ENCODE results near the gene NFE2L2.

DNA sequence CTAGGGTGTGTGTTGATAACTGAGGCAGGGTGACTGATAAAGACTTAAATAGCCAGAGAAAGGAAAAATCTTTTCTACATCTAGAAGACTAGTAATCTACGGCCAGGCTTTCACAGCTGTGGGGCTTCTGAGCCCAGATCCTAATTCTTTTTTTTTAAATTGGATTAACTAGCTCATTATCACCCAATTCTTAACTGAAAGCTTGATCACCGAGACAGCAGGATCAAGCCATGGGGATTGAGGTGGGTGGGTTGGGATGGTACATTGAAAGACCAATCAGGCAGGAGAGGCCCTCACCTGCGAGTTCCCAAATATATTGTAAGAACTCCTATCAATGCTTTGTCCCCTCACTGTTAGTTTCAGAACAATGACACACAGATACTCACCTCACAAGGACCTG is 20.0 kb upstream of the NFE2L2 start:
- TF ChIP-seq, protein P1, sequence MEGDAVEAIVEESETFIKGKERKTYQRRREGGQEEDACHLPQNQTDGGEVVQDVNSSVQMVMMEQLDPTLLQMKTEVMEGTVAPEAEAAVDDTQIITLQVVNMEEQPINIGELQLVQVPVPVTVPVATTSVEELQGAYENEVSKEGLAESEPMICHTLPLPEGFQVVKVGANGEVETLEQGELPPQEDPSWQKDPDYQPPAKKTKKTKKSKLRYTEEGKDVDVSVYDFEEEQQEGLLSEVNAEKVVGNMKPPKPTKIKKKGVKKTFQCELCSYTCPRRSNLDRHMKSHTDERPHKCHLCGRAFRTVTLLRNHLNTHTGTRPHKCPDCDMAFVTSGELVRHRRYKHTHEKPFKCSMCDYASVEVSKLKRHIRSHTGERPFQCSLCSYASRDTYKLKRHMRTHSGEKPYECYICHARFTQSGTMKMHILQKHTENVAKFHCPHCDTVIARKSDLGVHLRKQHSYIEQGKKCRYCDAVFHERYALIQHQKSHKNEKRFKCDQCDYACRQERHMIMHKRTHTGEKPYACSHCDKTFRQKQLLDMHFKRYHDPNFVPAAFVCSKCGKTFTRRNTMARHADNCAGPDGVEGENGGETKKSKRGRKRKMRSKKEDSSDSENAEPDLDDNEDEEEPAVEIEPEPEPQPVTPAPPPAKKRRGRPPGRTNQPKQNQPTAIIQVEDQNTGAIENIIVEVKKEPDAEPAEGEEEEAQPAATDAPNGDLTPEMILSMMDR (IDR thresholded peaks at IDR 0.05; ENCODE audit: low read length) = no peak
- no peak for TF ChIP-seq EZH2 (IDR thresholded peaks at IDR 0.05; ENCODE audit: borderline replicate concordance, low read length)

Measured in OCI-LY1 (cell line).